Measurements from ENCODE around the gene GRPR. TPM values are rescaled to one million over a fixed set of nuclear protein-coding genes. Genes with fewer than 3 reads are reported as not detected.

The GRPR gene
- total and polyA plus RNA-seq, 4 donors = 0.08 TPM; not detected in 3

- WGBS = 67% methylated on average over 5 of the region's 5 CpGs
- Histone ChIP-seq H3K36me3 (ENCODE audit: control insufficient read depth in 4 of 4, insufficient read depth in 3 of 4, low read depth in 1 of 4, low read length in 3 of 4) (no peaks in the 10 kb centered on the region), H3K27ac (ENCODE audit: low read depth in 1 of 2, low read length in 2 of 2) (no peak overlapping the region), H3K9me3 (ENCODE audit: control insufficient read depth in 4 of 4, low read length in 3 of 4) (peaks cover 0 to 8% (median 0%) of the 10 kb centered on the region in 4 donors), H3K9ac (ENCODE audit: low read depth in 1 of 2, low read length in 2 of 2) (no peak overlapping the region), H3K27me3 (ENCODE audit: control insufficient read depth in 4 of 4, insufficient read depth in 4 of 4, low read length in 3 of 4) (no peaks in the 10 kb centered on the region), H3K4me1 (ENCODE audit: control insufficient read depth in 4 of 4, insufficient read depth in 4 of 4, low read length in 3 of 4) (peaks cover 0 to 5% (median 0%) of the 10 kb centered on the region in 4 donors), H3K4me3 (ENCODE audit: low read depth in 1 of 3, low read length in 3 of 3) (no peak overlapping the region)
- no peak for DNase-seq (ENCODE audit: low spot score)
- TF ChIP-seq FOXA2 (IDR thresholded peaks at IDR 0.05) (no peak), ATF3 (IDR thresholded peaks at IDR 0.05) (no peak), HNF4A (conservative IDR thresholded peaks at IDR 0.05) (no peak), YY1 (IDR thresholded peaks at IDR 0.05) (no peak), HNF4G (IDR thresholded peaks at IDR 0.05) (no peak), JUND (IDR thresholded peaks at IDR 0.05) (no peak), RAD21 (IDR thresholded peaks at IDR 0.05) (no peak), NR2F2 (IDR thresholded peaks at IDR 0.05) (no peak), RXRA (IDR thresholded peaks at IDR 0.05) (no peak), CTCF (IDR thresholded peaks at IDR 0.05; ENCODE audit: low read depth, low read length, missing input control) (no peak), FOXA1 (IDR thresholded peaks at IDR 0.05) (no peak), TAF1 (conservative IDR thresholded peaks at IDR 0.05) (no peak), EGR1 (IDR thresholded peaks at IDR 0.05; ENCODE audit: low read depth in 2 of 2) (no peak), ZBTB33 (IDR thresholded peaks at IDR 0.05) (no peak), MAX (IDR thresholded peaks at IDR 0.05) (no peak), SP1 (IDR thresholded peaks at IDR 0.05) (no peak), GABPA (IDR thresholded peaks at IDR 0.05 in 1 of 2, conservative IDR thresholded peaks at IDR 0.05 in 1 of 2) (no peak)
Observed at GRCh38 chrX:16119353-16120220, 3.8 kb upstream of the GRPR start.

- Histone ChIP-seq H3K27me3 (ENCODE audit: control insufficient read depth in 4 of 4, insufficient read depth in 4 of 4, low read length in 3 of 4) (no peaks in the 10 kb centered on the region), H3K4me1 (ENCODE audit: control insufficient read depth in 4 of 4, insufficient read depth in 4 of 4, low read length in 3 of 4) (peaks cover 0 to 7% (median under 1%) of the 10 kb centered on the region in 4 donors), H3K27ac (ENCODE audit: low read depth in 1 of 2, low read length in 2 of 2) (no peak overlapping the region), H3K9ac (ENCODE audit: low read depth in 1 of 2, low read length in 2 of 2) (no peak overlapping the region), H3K4me3 (ENCODE audit: low read depth in 1 of 3, low read length in 3 of 3) (no peak overlapping the region), H3K36me3 (ENCODE audit: control insufficient read depth in 4 of 4, insufficient read depth in 3 of 4, low read depth in 1 of 4, low read length in 3 of 4) (no peaks in the 10 kb centered on the region), H3K9me3 (ENCODE audit: control insufficient read depth in 4 of 4, low read length in 3 of 4) (peaks cover 0 to 8% (median 0%) of the 10 kb centered on the region in 4 donors)
- DNase-seq (ENCODE audit: low spot score) = no peak
- WGBS = 98% methylated on average over 3 of the region's 3 CpGs
- TF ChIP-seq REST (IDR thresholded peaks at IDR 0.05) = no peak
- TF ChIP-seq FOXA2 (IDR thresholded peaks at IDR 0.05) = no peak
- TF ChIP-seq GABPA (IDR thresholded peaks at IDR 0.05 in 1 of 2, conservative IDR thresholded peaks at IDR 0.05 in 1 of 2) = no peak
- TF ChIP-seq ATF3 (IDR thresholded peaks at IDR 0.05) = no peak
- no peak for TF ChIP-seq FOXA1 (IDR thresholded peaks at IDR 0.05)
- TF ChIP-seq HNF4A (conservative IDR thresholded peaks at IDR 0.05) = no peak
- no peak for TF ChIP-seq EGR1 (IDR thresholded peaks at IDR 0.05; ENCODE audit: low read depth in 2 of 2)
- no peak for TF ChIP-seq HNF4G (IDR thresholded peaks at IDR 0.05)
- no peak for TF ChIP-seq TAF1 (conservative IDR thresholded peaks at IDR 0.05)
- no peak for TF ChIP-seq JUND (IDR thresholded peaks at IDR 0.05)
- no peak for TF ChIP-seq MAX (IDR thresholded peaks at IDR 0.05)
- no peak for TF ChIP-seq RAD21 (IDR thresholded peaks at IDR 0.05)
- TF ChIP-seq NR2F2 (IDR thresholded peaks at IDR 0.05) = no peak
- no peak for TF ChIP-seq YY1 (IDR thresholded peaks at IDR 0.05)
- no peak for TF ChIP-seq RXRA (IDR thresholded peaks at IDR 0.05)
- no peak for TF ChIP-seq CTCF (IDR thresholded peaks at IDR 0.05; ENCODE audit: low read depth, low read length, missing input control)
Observed at GRCh38 chrX:16120431-16120830, 2.9 kb upstream of the GRPR start.
